IPS-15b (cell line): Measurements from ENCODE around the gene PHF14.

Experiments
- H3K27me3 ChIP-seq: one replicate; pipeline ENCODE4 v1.6.1; 2013; ENCODE audit warnings: low read length; ENCODE audit not compliant: control insufficient read depth, insufficient read depth
- H3K36me3 ChIP-seq: one replicate; pipeline ENCODE4 v1.6.1; 2013; ENCODE audit warnings: low read length; ENCODE audit not compliant: control insufficient read depth, insufficient read depth
- H3K4me1 ChIP-seq: one replicate; pipeline ENCODE4 v1.6.1; 2013; ENCODE audit warnings: mild to moderate bottlenecking, low read length; ENCODE audit not compliant: control insufficient read depth, insufficient read depth
- H3K4me3 ChIP-seq: one replicate; pipeline ENCODE4 v1.5.1; 2013; ENCODE audit warnings: low read depth, low read length
- H3K9ac ChIP-seq: one replicate; pipeline ENCODE4 v1.6.1; 2013; ENCODE audit warnings: low read depth, mild to moderate bottlenecking, low read length
- H3K9me3 ChIP-seq: one replicate; pipeline ENCODE4 v1.6.1; 2013; ENCODE audit warnings: mild to moderate bottlenecking, low read length; ENCODE audit not compliant: control insufficient read depth, insufficient read depth

Gene PHF14

DNA sequence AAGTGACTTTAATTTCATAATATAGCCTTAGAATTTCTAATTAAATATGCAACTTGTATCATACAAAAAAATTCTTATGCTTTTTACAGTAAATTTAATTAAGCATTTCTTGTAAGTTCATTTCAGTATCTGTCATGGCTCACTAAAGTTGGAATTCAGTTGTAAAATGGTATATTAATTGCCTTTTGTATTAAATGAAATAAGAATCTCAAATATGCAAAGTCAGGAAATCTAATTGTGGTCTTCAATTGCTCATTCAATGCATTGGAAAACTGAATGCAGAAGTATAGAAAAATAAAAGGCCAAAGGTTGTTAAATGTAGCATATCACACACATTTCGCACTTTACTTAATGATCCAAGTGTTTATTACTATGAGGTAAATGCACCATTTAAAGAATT lies 189.5 kb downstream of the PHF14 start:
- H3K4me1 ChIP-seq: no peaks in the 10 kb centered on the region
- H3K27me3 ChIP-seq: no peaks in the 10 kb centered on the region
- no peaks in the 10 kb centered on the region for H3K9me3 ChIP-seq
- no peaks in the 10 kb centered on the region for H3K36me3 ChIP-seq
- H3K9ac ChIP-seq: no peak overlapping the region
- no peak overlapping the region for H3K4me3 ChIP-seq

DNA sequence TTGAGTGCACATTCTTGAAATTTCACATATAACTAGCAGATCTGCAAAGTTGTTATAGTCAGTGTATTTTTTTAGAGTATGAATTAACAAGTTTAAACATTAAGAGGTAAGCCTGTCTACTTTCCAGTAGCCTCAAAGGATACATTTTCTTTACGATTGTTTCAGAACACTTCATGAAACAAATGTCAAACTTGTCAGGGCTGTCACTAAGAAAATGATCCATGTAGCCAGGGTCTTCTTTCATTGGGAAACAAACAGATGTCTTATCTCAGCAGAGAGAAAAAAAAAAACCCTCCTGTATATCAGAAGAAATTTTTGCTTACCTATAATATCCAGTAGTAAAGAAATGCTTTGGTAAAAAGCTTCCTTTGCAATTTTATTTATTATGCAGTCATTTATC lies 192.4 kb downstream of the PHF14 start:
- H3K4me1 ChIP-seq: no peaks in the 10 kb centered on the region
- no peaks in the 10 kb centered on the region for H3K9me3 ChIP-seq
- no peak overlapping the region for H3K9ac ChIP-seq
- no peak overlapping the region for H3K4me3 ChIP-seq
- no peaks in the 10 kb centered on the region for H3K36me3 ChIP-seq
- no peaks in the 10 kb centered on the region for H3K27me3 ChIP-seq

DNA sequence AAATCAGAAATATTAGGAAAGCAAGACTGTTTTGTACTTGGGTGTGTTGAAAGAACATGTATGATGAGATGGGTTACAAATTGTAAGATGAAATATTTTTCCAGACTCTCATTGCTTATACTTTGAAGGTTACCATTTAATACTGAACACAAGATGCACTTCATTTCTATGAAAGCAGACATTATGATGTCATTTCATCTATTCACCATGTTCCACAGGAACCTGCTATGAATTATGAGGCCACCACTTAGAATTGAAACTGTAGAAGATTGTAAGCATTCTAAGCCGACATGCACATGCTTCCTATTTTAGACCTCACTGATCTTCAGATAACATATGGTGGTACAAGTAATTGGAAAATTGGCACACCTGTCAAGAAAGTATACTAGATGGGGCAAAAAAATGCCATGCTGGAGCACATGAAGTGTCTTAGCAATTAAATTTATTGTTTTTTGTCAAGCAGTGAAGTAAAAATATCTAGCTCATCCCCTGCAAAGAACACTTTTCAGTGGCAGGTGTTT lies 195.0 kb downstream of the PHF14 start:
- no peaks in the 10 kb centered on the region for H3K4me1 ChIP-seq
- no peaks in the 10 kb centered on the region for H3K9me3 ChIP-seq
- no peak overlapping the region for H3K4me3 ChIP-seq
- H3K27me3 ChIP-seq: no peaks in the 10 kb centered on the region
- H3K36me3 ChIP-seq: no peaks in the 10 kb centered on the region
- no peak overlapping the region for H3K9ac ChIP-seq

DNA sequence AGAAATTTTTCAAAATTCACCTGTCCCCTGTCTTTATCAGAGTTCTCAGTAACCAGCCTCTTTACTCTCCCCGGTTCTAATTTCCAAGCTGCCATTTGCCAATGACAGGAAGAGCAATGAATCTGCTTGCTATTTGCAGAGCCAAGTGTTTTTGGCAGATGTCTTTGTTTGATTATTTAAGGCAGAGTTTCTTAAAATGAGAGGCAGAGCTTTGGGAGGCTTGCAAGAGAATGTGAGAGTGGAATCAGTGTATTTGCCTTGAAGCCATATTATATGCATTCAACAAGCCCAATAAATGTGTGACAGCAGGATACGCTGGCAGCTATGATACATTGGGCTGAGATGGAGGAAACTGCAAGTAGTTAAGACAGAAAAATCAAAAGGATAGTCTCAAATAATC lies 196.5 kb downstream of the PHF14 start:
- Histone ChIP-seq H3K4me1 (no peaks in the 10 kb centered on the region), H3K36me3 (no peaks in the 10 kb centered on the region), H3K9ac (no peak overlapping the region), H3K27me3 (no peaks in the 10 kb centered on the region), H3K4me3 (no peak overlapping the region), H3K9me3 (no peaks in the 10 kb centered on the region)

DNA sequence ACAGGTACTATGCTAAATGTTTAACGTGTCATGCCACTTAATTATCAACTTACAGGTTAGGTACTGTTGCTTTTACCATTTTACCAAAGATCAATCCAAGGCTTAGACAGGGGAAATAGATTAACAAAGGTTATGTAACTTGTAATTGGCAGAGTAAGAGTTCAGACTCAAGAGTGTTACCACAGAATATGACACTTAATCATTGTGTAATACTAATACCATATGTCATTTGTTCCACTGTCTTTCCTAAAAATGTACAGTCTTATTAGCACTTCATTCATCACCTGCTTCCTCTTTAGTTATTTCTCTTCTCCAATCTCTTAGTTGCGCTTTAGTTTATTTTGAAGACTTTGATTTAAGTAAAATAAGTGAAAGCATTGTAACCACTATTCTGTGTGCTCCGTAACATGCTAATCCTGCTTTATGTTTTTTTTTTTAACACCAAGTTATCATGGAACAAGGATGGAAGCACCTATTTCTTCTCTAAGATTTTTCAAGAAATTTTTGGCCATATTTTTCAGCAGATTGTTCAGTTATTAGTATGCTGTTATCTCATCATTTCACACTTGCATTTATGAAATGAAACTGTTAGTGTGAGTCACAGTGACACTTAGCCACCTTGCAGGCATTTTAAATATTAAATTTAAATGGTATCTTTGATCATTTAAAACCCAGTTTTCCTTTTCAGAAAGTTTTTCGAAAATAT lies 197.3 kb downstream of the PHF14 start:
- H3K4me3 ChIP-seq: no peak overlapping the region
- no peaks in the 10 kb centered on the region for H3K4me1 ChIP-seq
- no peaks in the 10 kb centered on the region for H3K9me3 ChIP-seq
- H3K27me3 ChIP-seq: no peaks in the 10 kb centered on the region
- H3K9ac ChIP-seq: no peak overlapping the region
- no peaks in the 10 kb centered on the region for H3K36me3 ChIP-seq

DNA sequence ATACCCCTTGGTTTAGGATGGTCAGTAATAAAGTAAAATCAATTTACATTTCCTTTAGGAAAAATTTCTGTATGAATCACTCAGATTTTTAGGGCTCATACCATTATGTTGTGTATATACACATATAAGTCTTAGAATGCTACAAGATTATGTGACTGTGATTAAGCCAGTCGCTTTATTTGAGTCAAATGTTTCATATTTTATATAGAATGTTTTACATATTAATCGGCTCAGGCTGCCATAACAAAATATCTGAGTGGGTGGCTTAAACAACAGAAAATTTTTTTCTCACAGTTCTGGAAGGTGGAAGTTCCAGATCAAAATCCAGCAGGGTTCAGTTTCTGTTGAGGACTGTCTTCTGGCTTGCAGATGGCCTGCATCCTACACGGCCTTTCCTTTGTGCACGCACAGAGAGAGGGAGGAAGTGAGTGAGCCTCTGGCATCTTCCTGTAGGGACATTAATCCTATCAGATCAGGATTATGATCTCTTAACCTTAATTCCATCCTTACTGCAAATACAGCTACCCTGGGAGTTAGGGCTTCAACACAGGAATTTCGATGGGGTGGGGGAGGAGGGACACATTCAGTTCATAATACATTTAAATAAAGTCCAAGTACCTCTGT lies 198.0 kb downstream of the PHF14 start:
- H3K9me3 ChIP-seq: no peaks in the 10 kb centered on the region
- no peaks in the 10 kb centered on the region for H3K4me1 ChIP-seq
- no peak overlapping the region for H3K4me3 ChIP-seq
- H3K27me3 ChIP-seq: no peaks in the 10 kb centered on the region
- H3K9ac ChIP-seq: no peak overlapping the region
- H3K36me3 ChIP-seq: no peaks in the 10 kb centered on the region

DNA sequence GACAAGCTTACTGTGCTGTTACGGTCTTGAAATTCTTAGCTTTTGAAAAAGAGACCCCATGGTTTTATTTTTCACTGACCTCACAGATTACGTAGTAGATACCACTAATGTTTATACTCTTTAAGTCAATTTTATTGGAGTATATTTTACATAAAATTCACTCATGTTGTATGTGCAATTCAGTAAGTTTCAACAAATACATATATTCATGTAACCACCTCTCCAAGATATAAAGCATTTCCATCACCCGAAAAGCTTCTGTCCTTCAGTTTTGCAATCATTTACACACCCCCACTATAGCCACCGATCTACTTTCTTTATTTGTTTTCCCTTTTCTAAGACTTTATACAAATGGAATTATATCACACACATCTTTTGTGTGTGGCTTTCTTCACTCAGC lies 199.2 kb downstream of the PHF14 start:
- Histone ChIP-seq H3K4me3 (no peak overlapping the region), H3K9ac (no peak overlapping the region), H3K36me3 (no peaks in the 10 kb centered on the region), H3K4me1 (no peaks in the 10 kb centered on the region), H3K9me3 (no peaks in the 10 kb centered on the region), H3K27me3 (peaks cover 2% of the 10 kb centered on the region)

DNA sequence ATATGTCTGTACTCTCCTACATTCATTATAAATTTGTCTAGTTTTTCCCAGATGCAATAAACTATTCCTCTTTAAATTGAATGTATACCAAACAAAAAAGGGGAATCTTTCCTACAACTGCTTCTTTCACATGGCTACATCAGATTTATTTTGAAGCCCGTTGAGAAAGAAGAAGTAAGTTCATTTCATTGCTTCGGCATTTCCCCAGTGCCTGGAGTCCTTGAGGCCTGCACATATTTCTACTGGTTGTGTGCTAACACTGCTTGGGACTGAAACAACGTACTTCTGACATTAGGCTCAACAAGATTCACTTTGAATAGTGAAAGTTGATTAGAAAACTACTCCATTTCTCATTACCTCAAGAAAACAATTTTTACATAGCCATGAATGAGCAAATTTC lies 201.7 kb downstream of the PHF14 start:
- no peak overlapping the region for H3K4me3 ChIP-seq
- no peaks in the 10 kb centered on the region for H3K4me1 ChIP-seq
- peaks cover 5% of the 10 kb centered on the region for H3K27me3 ChIP-seq
- H3K9ac ChIP-seq: no peak overlapping the region
- no peaks in the 10 kb centered on the region for H3K36me3 ChIP-seq
- no peaks in the 10 kb centered on the region for H3K9me3 ChIP-seq

DNA sequence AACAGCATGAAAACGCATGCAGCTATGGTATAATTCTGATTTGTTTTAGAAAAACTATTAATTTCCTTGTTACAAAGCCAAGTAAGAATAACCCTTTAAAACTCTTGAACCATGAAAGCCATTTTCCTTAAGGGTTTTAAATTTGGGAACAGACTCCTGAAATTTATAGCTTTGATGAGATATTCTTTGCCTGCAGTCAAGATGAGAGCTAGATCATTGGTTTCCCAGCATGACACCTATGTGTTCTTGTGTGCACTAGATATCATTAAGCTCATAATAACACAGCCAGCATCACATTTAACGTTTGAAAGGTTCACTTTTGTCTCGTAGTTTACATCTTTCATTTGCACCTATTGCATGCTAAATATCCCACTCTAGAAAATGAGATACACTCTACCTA lies 202.2 kb downstream of the PHF14 start:
- Histone ChIP-seq H3K4me1 (no peaks in the 10 kb centered on the region), H3K9ac (no peak overlapping the region), H3K27me3 (peaks cover 6% of the 10 kb centered on the region), H3K4me3 (no peak overlapping the region), H3K9me3 (no peaks in the 10 kb centered on the region), H3K36me3 (no peaks in the 10 kb centered on the region)

DNA sequence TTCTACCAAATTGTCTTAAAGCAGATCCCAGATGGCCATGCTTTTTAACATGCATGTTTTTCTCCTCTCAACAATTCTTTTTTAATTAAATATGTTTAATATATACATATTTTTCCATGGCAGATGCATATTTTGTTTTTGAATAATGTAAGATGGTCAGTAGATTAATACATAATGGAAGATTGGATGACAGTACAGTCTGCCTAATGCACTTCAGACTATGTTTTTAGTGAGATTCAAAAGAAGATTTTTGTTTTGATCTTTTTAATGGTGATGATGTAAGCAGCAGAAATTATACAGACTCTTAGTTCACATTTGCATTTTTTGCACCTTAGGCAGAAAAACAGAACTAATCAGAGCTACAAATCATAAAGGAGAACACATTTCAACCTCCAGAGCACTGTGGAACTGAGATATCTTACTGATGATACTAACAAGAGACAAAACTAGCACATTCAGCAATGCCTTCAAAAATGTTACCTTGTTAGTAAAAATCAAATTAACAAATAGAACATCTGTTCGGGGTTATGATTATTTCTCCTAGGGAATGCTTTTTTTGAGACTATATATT lies 203.4 kb downstream of the PHF14 start:
- no peaks in the 10 kb centered on the region for H3K4me1 ChIP-seq
- H3K27me3 ChIP-seq: peaks cover 18% of the 10 kb centered on the region
- H3K9me3 ChIP-seq: no peaks in the 10 kb centered on the region
- no peak overlapping the region for H3K9ac ChIP-seq
- no peak overlapping the region for H3K4me3 ChIP-seq
- no peaks in the 10 kb centered on the region for H3K36me3 ChIP-seq

DNA sequence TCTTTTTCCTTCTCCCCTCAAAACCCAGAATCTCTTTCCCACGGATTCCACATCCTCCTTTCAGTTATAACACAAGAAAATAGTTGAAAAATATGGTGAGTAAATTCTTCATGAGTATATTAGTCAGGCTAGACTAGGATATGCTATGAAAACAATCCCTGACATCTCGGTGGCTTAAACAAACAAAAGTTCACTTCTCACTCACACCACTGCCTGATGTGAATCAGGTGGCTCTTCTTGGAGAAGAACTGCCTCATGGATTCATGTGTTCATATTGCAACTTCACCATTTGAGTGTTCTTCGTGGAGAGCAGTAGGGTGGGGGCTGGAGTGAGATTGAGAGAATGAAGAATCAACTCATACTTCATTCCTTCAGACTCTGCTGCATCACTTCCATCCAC lies 204.1 kb downstream of the PHF14 start:
- H3K4me1 ChIP-seq: no peaks in the 10 kb centered on the region
- H3K36me3 ChIP-seq: no peaks in the 10 kb centered on the region
- no peak overlapping the region for H3K9ac ChIP-seq
- H3K27me3 ChIP-seq: peaks cover 25% of the 10 kb centered on the region
- no peak overlapping the region for H3K4me3 ChIP-seq
- H3K9me3 ChIP-seq: no peaks in the 10 kb centered on the region

DNA sequence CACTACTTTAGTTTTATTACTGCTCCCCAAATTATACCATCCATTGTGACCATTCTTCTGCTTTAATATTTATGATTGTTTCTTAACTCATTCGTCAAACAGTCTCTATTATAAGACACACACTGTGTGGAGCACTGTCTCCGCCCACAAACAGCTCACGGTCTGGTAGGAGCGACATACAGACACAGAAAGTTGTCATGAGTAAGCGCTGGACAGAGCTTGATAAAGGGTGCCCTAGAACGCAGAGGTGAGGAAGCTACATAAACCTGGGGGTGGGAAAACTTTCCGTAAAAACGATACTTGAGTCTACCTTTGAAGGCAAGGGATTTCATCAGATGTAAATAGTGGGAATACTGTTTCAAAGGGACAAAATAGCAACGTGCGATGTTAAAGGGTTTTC lies 207.9 kb downstream of the PHF14 start:
- H3K9me3 ChIP-seq: peaks cover 12% of the 10 kb centered on the region
- H3K4me1 ChIP-seq: peaks cover 3% of the 10 kb centered on the region
- H3K36me3 ChIP-seq: no peaks in the 10 kb centered on the region
- no peak overlapping the region for H3K4me3 ChIP-seq
- peaks cover 60% of the 10 kb centered on the region for H3K27me3 ChIP-seq
- no peak overlapping the region for H3K9ac ChIP-seq
